PC-9 (cell line): ENCODE results near the gene NDST1. TPM values are rescaled to one million over a fixed set of nuclear protein-coding genes. Genes with fewer than 3 reads are reported as not detected.

Experiments used
- BruUV-seq: library from RNA; stranded (reverse); fragments of 400-500 nt; replicated peaks from 2 replicates; lab custom pipeline; 2021; lab: Mats Ljungman, UMichigan
- CTCF ChIA-PET: fragments of 300-600 bp; sonication (Branson Sonifier 250); formaldehyde crosslinking; loops from one replicate; lab custom pipeline; 2022; ENCODE audit warnings: antibody characterized with exemption; lab: Charles Lee
- POLR2A ChIA-PET: fragments of 300-600 bp; sonication (Branson Sonifier 250); formaldehyde crosslinking; loops from one replicate; lab custom pipeline; 2022; ENCODE audit warnings: antibody characterized with exemption; ENCODE audit not compliant: unreplicated experiment; lab: Charles Lee
- DNase-seq, 2 experiments: peaks; one replicate each; pipeline versions ENCODE4 v3.0.0 to v3.0.0-alpha.2; 2015 to 2022; ENCODE audit warnings: mixed read lengths in 1 of 2
- H2AFZ ChIP-seq: fragments of 200-600 bp; sonication (generic); 2 replicates; pipeline ENCODE4 v1.8.1; 2017; ENCODE audit warnings: antibody characterized with exemption
- H3F3A ChIP-seq: fragments of 200-600 bp; sonication (generic); 2 replicates; pipeline ENCODE4 v1.8.1; 2017; ENCODE audit warnings: antibody characterized with exemption, mild to moderate bottlenecking, low read depth; ENCODE audit not compliant: insufficient read depth
- H3K27ac ChIP-seq: fragments of 200-600 bp; sonication (generic); 2 replicates; pipeline ENCODE4 v1.6.1; 2016; ENCODE audit warnings: mixed run types
- H3K27me3 ChIP-seq: fragments of 200-600 bp; sonication (generic); 2 replicates; pipeline ENCODE4 v1.6.1; 2016; ENCODE audit warnings: low read depth, mixed run types; ENCODE audit not compliant: insufficient read depth
- H3K36me3 ChIP-seq: fragments of 200-600 bp; sonication (generic); 2 replicates; pipeline ENCODE4 v1.6.1; 2016; ENCODE audit warnings: low read depth, mixed run types
- H3K4me1 ChIP-seq: fragments of 200-600 bp; sonication (generic); replicated peaks from 2 replicates; pipeline ENCODE4 v1.6.1; 2016; ENCODE audit warnings: mixed run types; ENCODE audit not compliant: insufficient read depth
- H3K4me2 ChIP-seq: fragments of 200-600 bp; sonication (generic); 2 replicates; pipeline ENCODE4 v1.6.1; 2017; ENCODE audit warnings: mixed run types
- H3K4me3 ChIP-seq: fragments of 200-600 bp; sonication (generic); 2 replicates; pipeline ENCODE4 v1.6.1; 2016; ENCODE audit warnings: mixed run types
- H3K79me2 ChIP-seq: fragments of 200-600 bp; sonication (generic); 2 replicates; pipeline ENCODE4 v1.6.1; 2017; ENCODE audit warnings: low read depth, mixed run types
- H3K9me2 ChIP-seq: fragments of 200-600 bp; sonication (generic); 2 replicates; pipeline ENCODE4 v1.8.1; 2017; ENCODE audit warnings: mild to moderate bottlenecking; ENCODE audit not compliant: insufficient read depth
- H3K9me3 ChIP-seq: fragments of 200-600 bp; sonication (generic); 2 replicates; pipeline ENCODE4 v1.8.1; 2016; ENCODE audit warnings: low read depth; ENCODE audit not compliant: insufficient read depth
- H4K20me1 ChIP-seq: fragments of 200-600 bp; sonication (generic); 2 replicates; pipeline ENCODE4 v1.8.1; 2017; ENCODE audit not compliant: insufficient read depth
- EZH2 ChIP-seq: fragments of 200-600 bp; sonication (generic); IDR thresholded peaks from 2 replicates; pipeline ENCODE4 v1.8.0; 2017; ENCODE audit warnings: antibody characterized with exemption, low read depth
- intact Hi-C: fragments of 100-400 bp; cut with micrococcal nuclease; formaldehyde crosslinking; loops from one replicate; pipeline ENCODE4 v1.10.0; 2022; ENCODE audit not compliant: unreplicated experiment
- total RNA-seq: library from RNA; stranded (reverse); gene quantifications from 2 replicates; pipeline ENCODE4 v1.2.3, GENCODE V29; 2021
- TF ChIP-seq, protein P1 (sequence below): fragments of 200-600 bp; sonication (generic); conservative IDR thresholded peaks from 2 replicates; pipeline ENCODE4 v1.6.1; 2017; ENCODE audit warnings: mixed run types, antibody characterized with exemption, mild to moderate bottlenecking, moderate library complexity

NDST1 gene
- total RNA-seq, 1 experiment from 2014 or later: 94.3 TPM

DNA sequence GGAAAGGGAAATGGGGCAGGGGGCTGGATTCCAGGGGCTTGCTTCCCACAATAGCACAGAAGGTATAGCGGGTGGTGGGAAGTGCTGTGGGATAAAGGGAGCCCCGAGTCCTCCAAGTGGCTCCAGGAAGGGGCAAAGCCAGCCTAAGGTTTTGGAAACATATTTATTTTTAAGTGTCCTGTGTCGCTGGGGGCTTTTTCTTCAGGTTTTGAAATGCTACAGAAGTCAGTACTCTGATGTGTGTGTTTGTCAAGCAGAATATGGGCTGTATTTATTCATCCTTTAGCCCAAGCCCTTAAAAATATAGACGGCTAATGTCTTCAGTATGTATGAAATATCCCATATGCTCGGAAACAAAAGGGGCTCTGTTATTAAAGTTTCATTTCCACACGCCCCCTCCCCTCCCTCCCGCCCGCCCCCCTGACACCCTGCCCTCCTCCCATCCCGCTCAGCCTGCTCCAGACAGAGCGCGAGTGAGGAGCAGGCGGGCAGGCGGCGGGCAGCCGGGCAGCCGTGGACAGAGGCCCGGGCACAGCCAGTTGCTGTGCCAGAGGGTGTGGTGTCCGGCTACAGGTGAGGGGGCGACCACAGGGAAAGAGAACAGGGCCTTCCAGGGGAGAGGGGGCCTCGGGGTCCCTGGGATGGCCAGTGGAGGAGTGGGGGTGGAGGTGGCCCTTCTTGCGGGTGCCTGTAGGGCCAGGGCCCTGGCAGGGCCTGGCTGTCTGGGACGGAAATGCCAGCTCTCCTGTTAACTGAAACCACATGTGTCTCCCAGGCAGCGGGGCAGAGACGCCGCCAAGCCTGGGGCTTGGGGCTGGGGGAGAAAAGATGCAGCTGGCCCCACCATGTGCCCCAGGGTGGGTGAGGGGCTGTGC is 92.9 kb downstream of the NDST1 start:
- Histone ChIP-seq H2AFZ (no peak overlapping the region), H3K27ac (no peak overlapping the region), H4K20me1 (no peaks in the 10 kb centered on the region), H3K79me2 (no peaks in the 10 kb centered on the region), H3K4me3 (no peak overlapping the region), H3K9me3 (no peaks in the 10 kb centered on the region), H3K4me1 (no peaks in the 10 kb centered on the region), H3K36me3 (no peaks in the 10 kb centered on the region), H3K27me3 (no peaks in the 10 kb centered on the region), H3F3A (no peaks in the 10 kb centered on the region), H3K4me2 (no peak overlapping the region), H3K9me2 (no peaks in the 10 kb centered on the region)
- TF ChIP-seq EZH2: no peak
- TF ChIP-seq, protein P1, sequence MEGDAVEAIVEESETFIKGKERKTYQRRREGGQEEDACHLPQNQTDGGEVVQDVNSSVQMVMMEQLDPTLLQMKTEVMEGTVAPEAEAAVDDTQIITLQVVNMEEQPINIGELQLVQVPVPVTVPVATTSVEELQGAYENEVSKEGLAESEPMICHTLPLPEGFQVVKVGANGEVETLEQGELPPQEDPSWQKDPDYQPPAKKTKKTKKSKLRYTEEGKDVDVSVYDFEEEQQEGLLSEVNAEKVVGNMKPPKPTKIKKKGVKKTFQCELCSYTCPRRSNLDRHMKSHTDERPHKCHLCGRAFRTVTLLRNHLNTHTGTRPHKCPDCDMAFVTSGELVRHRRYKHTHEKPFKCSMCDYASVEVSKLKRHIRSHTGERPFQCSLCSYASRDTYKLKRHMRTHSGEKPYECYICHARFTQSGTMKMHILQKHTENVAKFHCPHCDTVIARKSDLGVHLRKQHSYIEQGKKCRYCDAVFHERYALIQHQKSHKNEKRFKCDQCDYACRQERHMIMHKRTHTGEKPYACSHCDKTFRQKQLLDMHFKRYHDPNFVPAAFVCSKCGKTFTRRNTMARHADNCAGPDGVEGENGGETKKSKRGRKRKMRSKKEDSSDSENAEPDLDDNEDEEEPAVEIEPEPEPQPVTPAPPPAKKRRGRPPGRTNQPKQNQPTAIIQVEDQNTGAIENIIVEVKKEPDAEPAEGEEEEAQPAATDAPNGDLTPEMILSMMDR: no peak
- DNase-seq: no peak
- no TSS peak for BruUV-seq
- ChIA-PET POLR2A (no interaction called here), CTCF (no interaction called here)
- intact Hi-C loops: no loop called here

DNA sequence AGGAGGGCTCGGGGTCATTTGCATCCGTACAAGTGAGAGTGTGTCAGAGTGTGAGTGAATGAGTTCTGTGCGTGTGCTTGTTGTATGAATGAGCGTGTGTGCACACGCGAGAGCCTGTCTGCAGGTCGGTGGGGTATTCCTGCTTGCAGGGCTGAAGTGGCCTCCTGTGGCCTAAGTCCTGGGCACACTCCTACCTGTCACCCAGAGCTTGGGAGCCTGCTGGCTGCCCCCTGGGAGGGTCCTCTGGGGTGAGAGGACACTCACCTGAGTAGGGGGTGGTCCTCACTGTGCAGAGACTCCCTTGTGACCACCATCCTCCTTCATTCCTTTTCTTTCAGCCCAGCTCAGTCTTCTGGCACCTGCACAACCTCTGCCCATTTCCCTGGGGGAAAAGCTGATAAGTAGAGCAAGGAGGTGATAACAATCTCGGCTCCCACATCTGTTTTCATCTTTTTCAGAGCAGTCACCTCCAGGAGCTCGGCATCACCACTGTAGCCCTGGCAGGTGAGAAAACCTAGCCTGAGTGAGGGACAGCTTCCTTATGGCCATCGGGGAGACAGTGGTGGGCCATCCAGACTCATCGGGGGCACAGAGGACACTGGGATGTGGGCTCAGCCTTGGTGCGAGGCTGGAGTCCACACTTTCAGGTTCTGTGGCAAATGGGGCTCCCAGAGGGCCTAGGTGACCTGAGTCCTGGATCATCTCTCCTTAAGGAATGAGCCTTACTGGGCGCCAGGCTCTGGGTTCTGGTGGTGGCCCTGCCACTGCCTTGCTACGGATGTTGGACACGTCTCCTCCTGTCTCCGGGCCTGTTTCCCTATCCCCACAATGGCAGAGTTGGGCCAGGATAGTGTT is 93.8 kb downstream of the NDST1 start:
- no peaks in the 10 kb centered on the region for H3K27me3 ChIP-seq
- no peaks in the 10 kb centered on the region for H3K79me2 ChIP-seq
- POLR2A ChIA-PET: no interaction called here
- intact Hi-C loops: no loop called here
- no peaks in the 10 kb centered on the region for H3F3A ChIP-seq
- no peaks in the 10 kb centered on the region for H3K4me1 ChIP-seq
- H4K20me1 ChIP-seq: no peaks in the 10 kb centered on the region
- H3K36me3 ChIP-seq: no peaks in the 10 kb centered on the region
- DNase-seq: no peak
- H3K9me2 ChIP-seq: no peaks in the 10 kb centered on the region
- CTCF ChIA-PET: no interaction called here
- BruUV-seq: no TSS peak
- no peaks in the 10 kb centered on the region for H3K9me3 ChIP-seq
- H3K4me2 ChIP-seq: no peak overlapping the region
- H3K27ac ChIP-seq: no peak overlapping the region
- TF ChIP-seq EZH2: no peak
- TF ChIP-seq, protein P1: no peak
- no peak overlapping the region for H3K4me3 ChIP-seq
- no peak overlapping the region for H2AFZ ChIP-seq

DNA sequence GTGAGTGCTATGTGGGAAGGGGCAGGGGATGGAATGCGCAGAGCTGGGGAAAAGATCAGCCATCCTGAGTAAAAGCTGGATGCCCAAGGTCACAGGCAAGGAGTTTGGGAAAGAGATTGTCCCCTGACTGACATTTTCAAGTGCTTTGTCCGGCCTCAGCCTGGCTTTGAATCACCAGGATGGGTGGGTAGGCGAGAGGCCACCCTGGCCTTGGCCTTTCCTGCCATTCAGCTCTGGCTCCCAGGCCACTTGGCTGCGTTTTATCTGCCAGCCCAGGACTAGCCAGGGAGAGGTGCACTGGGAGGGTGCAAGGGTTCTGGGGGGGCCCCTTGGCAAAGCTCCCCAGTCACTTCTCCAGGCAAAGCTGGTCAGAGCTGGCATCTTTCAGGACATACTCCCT is 95.1 kb downstream of the NDST1 start:
- ChIA-PET CTCF (no interaction called here), POLR2A (no interaction called here)
- intact Hi-C loops: no loop called here
- H3F3A ChIP-seq: no peaks in the 10 kb centered on the region
- H3K79me2 ChIP-seq: no peaks in the 10 kb centered on the region
- no peaks in the 10 kb centered on the region for H3K36me3 ChIP-seq
- no peak overlapping the region for H3K4me3 ChIP-seq
- no peak overlapping the region for H3K27ac ChIP-seq
- no peaks in the 10 kb centered on the region for H3K4me1 ChIP-seq
- H3K9me2 ChIP-seq: no peaks in the 10 kb centered on the region
- TF ChIP-seq EZH2: no peak
- TF ChIP-seq, protein P1: no peak
- no TSS peak for BruUV-seq
- H3K4me2 ChIP-seq: no peak overlapping the region
- no peaks in the 10 kb centered on the region for H3K27me3 ChIP-seq
- no peak for DNase-seq
- no peaks in the 10 kb centered on the region for H4K20me1 ChIP-seq
- H3K9me3 ChIP-seq: no peaks in the 10 kb centered on the region
- H2AFZ ChIP-seq: no peak overlapping the region
